Activated CD4-positive, alpha-beta T cell treated with anti-CD3 and anti-CD28 coated beads, Interleukin-2, amount 50 U/mL, for 4 hours (primary cell): ENCODE measurements around the gene NAT10.
A peak's percentile ranks its signal among the peaks of the same experiment; 100 is the strongest.
"Not testable (repeated sequence)": the region's sequence is repeated elsewhere in the genome, so short reads cannot be mapped to it uniquely, and the experiment has no call there.

ENCODE experiments used
- DNase-seq, 2 experiments: peaks; one replicate each; pipeline ENCODE4 v3.0.0-alpha.2; 2020

The NAT10 gene

GRCh38 chr11:34169686-34170085, 64.3 kb downstream of the NAT10 start:
- no peak for DNase-seq

- no peak for DNase-seq
Measured at GRCh38 chr11:34173050-34173449, 67.6 kb downstream of the NAT10 start.

GRCh38 chr11:34174412-34175041, 69.1 kb downstream of the NAT10 start:
- peak; percentile 78 for DNase-seq

GRCh38 chr11:34175284-34176019, 70.0 kb downstream of the NAT10 start:
- DNase-seq: no peak

- DNase-seq: no peak
Measured at GRCh38 chr11:34176751-34177209, 71.4 kb downstream of the NAT10 start.

- no peak for DNase-seq
Measured at GRCh38 chr11:34178209-34178821, 72.9 kb downstream of the NAT10 start.

- no peak for DNase-seq
Measured at GRCh38 chr11:34179026-34179675, 73.7 kb downstream of the NAT10 start.

- no peak for DNase-seq
Measured at GRCh38 chr11:34180040-34180813, 74.8 kb downstream of the NAT10 start.

- DNase-seq: not testable (repeated sequence)
Measured at GRCh38 chr11:34180814-34181165, 75.4 kb downstream of the NAT10 start.

GRCh38 chr11:34181251-34181650, 75.8 kb downstream of the NAT10 start:
- no peak for DNase-seq

- DNase-seq: no peak
Measured at GRCh38 chr11:34181856-34182405, 76.5 kb downstream of the NAT10 start.

- DNase-seq: no peak
Measured at GRCh38 chr11:34182425-34182824, 77.0 kb downstream of the NAT10 start.

GRCh38 chr11:34182921-34183685, 77.7 kb downstream of the NAT10 start:
- DNase-seq: no peak

- DNase-seq: no peak
Measured at GRCh38 chr11:34183848-34184391, 78.5 kb downstream of the NAT10 start.

- DNase-seq: no peak
Measured at GRCh38 chr11:34184505-34185015, 79.1 kb downstream of the NAT10 start.

GRCh38 chr11:34185926-34186841, 80.8 kb downstream of the NAT10 start:
- no peak for DNase-seq

GRCh38 chr11:34188181-34188580, 82.8 kb downstream of the NAT10 start:
- DNase-seq: no peak

GRCh38 chr11:34189191-34189590, 83.8 kb downstream of the NAT10 start:
- DNase-seq: no peak

- no peak for DNase-seq
Measured at GRCh38 chr11:34190192-34191139, 85.0 kb downstream of the NAT10 start.
